ENCODE results near the gene RNF112. TPM values are rescaled to one million over a fixed set of nuclear protein-coding genes. Genes with fewer than 3 reads are reported as not detected.

The RNF112 gene
- total and polyA plus RNA-seq, 10 donors, result 1.3 to 7.6 (median 2.5) TPM

GRCh38 chr17:19397556-19398041, 13.4 kb upstream of the RNF112 start:
- H3K27ac ChIP-seq, result peak overlapping the region; percentile 7 to 84 (median 80)
- H3K4me3 ChIP-seq, result no peak overlapping the region
- whole genome bisulfite sequencing, 5 donors, result 52 to 86% (median 69%) methylated on average over 5 to 6 of the region's 6 CpGs
- intact Hi-C loops (cut with DNase I; ENCODE audit: low total_unique reads), result no loop called here
- peaks cover 0 to 48% (median 35%) of the 10 kb centered on the region in 6 donors for H3K4me1 ChIP-seq
- peak; percentile 27 for DNase-seq
- no peaks in the 10 kb centered on the region for H3K36me3 ChIP-seq
- no peaks in the 10 kb centered on the region for H3K9me3 ChIP-seq
- H3K27me3 ChIP-seq (replicated peaks in 1 of 7), result no peaks in the 10 kb centered on the region
- TF ChIP-seq POLR2A (IDR thresholded peaks at IDR 0.05) (no peak), POLR2AphosphoS5 (IDR thresholded peaks at IDR 0.05) (no peak)
- TF ChIP-seq, protein P1, sequence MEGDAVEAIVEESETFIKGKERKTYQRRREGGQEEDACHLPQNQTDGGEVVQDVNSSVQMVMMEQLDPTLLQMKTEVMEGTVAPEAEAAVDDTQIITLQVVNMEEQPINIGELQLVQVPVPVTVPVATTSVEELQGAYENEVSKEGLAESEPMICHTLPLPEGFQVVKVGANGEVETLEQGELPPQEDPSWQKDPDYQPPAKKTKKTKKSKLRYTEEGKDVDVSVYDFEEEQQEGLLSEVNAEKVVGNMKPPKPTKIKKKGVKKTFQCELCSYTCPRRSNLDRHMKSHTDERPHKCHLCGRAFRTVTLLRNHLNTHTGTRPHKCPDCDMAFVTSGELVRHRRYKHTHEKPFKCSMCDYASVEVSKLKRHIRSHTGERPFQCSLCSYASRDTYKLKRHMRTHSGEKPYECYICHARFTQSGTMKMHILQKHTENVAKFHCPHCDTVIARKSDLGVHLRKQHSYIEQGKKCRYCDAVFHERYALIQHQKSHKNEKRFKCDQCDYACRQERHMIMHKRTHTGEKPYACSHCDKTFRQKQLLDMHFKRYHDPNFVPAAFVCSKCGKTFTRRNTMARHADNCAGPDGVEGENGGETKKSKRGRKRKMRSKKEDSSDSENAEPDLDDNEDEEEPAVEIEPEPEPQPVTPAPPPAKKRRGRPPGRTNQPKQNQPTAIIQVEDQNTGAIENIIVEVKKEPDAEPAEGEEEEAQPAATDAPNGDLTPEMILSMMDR (IDR thresholded peaks at IDR 0.05 in 8 of 11, conservative IDR thresholded peaks at IDR 0.05 in 3 of 11), result peak in 2 of 11 experiments; percentile 12 to 15

DNA sequence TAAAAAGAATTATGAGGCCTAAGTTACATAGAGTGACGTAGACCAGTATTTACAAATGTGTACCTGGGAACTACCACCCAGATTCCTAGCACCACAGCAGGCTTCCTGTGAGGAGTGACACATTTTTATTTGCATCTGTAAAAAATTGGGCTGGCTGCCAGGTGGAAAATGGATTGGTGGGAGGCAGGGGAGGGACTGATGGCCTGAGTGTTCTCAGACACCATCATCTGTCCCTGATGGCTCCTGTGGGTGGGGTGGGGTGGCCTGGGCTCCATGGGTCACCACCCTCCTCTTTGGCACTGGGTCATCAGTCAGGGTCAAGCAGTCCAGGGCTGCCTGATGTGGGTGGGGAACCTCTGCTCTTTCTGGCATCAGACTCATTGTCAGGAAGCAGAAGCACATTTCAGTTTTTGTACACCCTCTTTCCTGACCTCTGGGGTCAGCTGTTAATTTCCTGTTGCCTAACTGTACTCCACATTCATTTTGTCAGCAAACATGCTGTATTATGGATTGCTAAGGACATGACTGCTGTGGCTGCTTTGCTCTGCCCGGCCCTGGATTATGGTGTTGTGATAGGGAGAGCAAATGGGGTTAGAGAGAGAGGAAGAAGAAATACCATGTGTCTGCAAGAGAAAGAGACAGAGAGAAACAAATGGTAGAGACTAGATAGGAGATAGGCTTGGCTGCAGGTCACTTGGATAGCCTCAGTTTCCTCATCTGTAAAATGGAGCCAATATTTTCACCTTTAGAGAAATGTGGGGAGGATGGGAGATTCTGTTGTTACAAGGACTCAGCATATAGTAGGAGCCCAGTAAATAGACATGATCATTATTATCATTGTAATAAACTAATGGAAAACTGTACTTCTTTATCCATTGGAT, 12.5 kb upstream of the RNF112 start:
- peak; percentile 81 for DNase-seq
- H3K4me3 ChIP-seq, result no peak overlapping the region
- no peaks in the 10 kb centered on the region for H3K27me3 ChIP-seq (replicated peaks in 1 of 7)
- H3K27ac ChIP-seq, result peak overlapping the region; percentile 38 to 84 (median 80)
- no peaks in the 10 kb centered on the region for H3K9me3 ChIP-seq
- TF ChIP-seq, protein P1 (IDR thresholded peaks at IDR 0.05 in 8 of 11, conservative IDR thresholded peaks at IDR 0.05 in 3 of 11), result no peak
- no peak for TF ChIP-seq POLR2A (IDR thresholded peaks at IDR 0.05)
- TF ChIP-seq POLR2AphosphoS5 (IDR thresholded peaks at IDR 0.05), result peak; percentile 71 to 85 (median 80)
- peaks cover 0 to 48% (median 35%) of the 10 kb centered on the region in 6 donors for H3K4me1 ChIP-seq
- H3K36me3 ChIP-seq, result no peaks in the 10 kb centered on the region
- intact Hi-C loops (cut with DNase I; ENCODE audit: low total_unique reads), result no loop called here
- WGBS, 5 donors, result 29 to 48% (median 32%) methylated on average over 2 of the region's 2 CpGs

GRCh38 chr17:19399750-19400450, 11.1 kb upstream of the RNF112 start:
- H3K27me3 ChIP-seq (replicated peaks in 1 of 7), result no peaks in the 10 kb centered on the region
- H3K4me1 ChIP-seq, result peaks cover 0 to 48% (median 37%) of the 10 kb centered on the region in 6 donors
- 66 to 93% (median 74%) methylated on average over 3 of the region's 3 CpGs for WGBS, 5 donors
- H3K9me3 ChIP-seq, result no peaks in the 10 kb centered on the region
- TF ChIP-seq, protein P1 (IDR thresholded peaks at IDR 0.05 in 8 of 11, conservative IDR thresholded peaks at IDR 0.05 in 3 of 11), result no peak
- no peak for TF ChIP-seq POLR2AphosphoS5 (IDR thresholded peaks at IDR 0.05)
- no peak for TF ChIP-seq POLR2A (IDR thresholded peaks at IDR 0.05)
- H3K4me3 ChIP-seq, result no peak overlapping the region
- H3K36me3 ChIP-seq, result no peaks in the 10 kb centered on the region
- intact Hi-C loops (cut with DNase I; ENCODE audit: low total_unique reads), result no loop called here
- H3K27ac ChIP-seq, result peak overlapping the region in 4 of 8 donors; percentile 80 to 84 (median 82)
- DNase-seq, result peak; percentile 42
